ENCODE data around the gene CASKIN1.

The CASKIN1 gene

DNA sequence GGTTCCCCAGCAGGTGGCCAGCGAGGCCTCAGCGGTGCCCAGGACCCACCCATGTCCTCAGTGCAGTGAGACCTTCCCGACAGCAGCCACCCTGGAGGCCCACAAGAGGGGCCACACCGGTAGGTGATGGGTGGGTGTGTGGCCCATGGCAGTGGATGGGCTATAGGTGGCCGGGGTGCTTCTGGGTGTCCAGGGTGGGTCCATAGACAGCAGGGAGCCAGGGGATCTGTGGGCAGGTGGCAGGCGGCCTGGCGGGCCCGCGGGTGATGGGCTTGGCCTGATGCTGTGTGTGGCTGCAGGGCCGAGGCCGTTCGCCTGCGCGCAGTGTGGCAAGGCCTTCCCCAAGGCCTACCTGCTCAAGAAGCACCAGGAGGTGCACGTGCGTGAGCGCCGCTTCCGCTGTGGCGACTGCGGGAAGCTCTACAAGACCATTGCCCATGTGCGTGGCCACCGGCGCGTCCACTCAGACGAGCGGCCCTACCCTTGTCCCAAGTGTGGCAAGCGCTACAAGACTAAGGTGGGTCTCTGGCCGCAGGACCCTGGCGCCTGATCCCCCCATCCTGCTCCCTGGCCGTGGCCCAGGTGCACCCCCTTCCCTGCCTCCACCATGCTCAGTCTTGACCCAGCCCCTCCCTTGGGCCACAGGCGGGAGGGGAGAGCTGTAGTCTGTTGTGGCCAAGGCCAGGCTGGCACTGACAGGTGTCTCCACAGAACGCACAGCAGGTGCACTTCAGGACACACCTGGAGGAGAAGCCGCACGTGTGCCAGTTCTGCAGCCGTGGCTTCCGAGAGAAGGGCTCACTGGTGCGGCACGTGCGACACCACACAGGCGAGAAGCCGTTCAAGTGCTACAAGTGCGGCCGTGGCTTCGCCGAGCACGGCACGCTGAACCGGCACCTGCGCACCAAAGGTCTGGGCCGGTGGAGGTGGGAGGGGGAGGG, 37.7 kb upstream of the CASKIN1 start:
- peak overlapping the region; percentile 31; the same call in 1 of the 2 replicates for H3K27ac ChIP-seq
- H3K9me3 ChIP-seq (ENCODE audit: severe bottlenecking), result no peaks in the 10 kb centered on the region
- no peak for TF ChIP-seq CTCF (IDR thresholded peaks at IDR 0.05; ENCODE audit: low read depth, low read length)
- peaks cover 93% of the 10 kb centered on the region for H3K36me3 ChIP-seq
- no peaks in the 10 kb centered on the region for H3K27me3 ChIP-seq (ENCODE audit: insufficient read depth, low read depth, severe bottlenecking)
- DNase-seq, result no peak
- H3K4me3 ChIP-seq (ENCODE audit: low read depth, low read length), result no peak overlapping the region

DNA sequence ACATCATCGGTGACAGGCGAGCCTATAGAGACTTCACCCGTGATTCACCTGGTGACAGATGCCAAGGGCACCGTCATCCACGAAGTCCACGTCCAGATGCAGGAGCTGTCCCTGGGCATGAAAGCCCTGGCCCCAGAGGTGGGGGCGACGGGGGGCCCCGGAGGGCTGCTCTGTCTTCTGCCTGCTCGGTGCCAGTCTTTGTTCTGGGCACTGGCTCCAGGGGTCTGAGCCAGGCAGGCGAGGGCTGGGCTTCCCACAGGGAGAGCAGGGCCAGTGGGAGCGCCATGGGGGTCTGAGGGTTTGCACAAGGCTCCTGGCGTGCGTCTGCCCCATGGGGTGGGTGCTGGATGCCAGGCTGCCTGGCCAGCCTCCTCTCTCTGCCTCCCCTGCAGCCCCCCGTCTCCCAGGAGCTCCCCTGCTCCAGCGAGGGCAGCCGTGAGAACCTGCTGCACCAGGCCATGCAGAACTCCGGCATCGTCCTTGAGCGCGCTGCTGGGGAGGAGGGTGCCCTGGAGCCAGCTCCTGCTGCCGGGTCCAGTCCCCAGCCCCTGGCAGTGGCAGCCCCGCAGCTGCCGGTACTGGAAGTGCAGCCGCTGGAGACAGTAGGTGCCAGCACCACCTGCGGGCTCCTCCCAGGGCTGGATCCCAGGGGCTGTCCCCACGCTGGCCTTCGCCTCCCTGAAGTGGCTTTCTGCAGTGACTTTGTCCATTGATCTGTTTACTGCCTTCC, 36.8 kb upstream of the CASKIN1 start:
- peaks cover 95% of the 10 kb centered on the region for H3K36me3 ChIP-seq
- H3K4me3 ChIP-seq (ENCODE audit: low read depth, low read length), result no peak overlapping the region
- peak overlapping the region; percentile 31; the same call in 1 of the 2 replicates for H3K27ac ChIP-seq
- H3K27me3 ChIP-seq (ENCODE audit: insufficient read depth, low read depth, severe bottlenecking), result no peaks in the 10 kb centered on the region
- H3K9me3 ChIP-seq (ENCODE audit: severe bottlenecking), result no peaks in the 10 kb centered on the region
- no peak for TF ChIP-seq CTCF (IDR thresholded peaks at IDR 0.05; ENCODE audit: low read depth, low read length)
- DNase-seq, result no peak

DNA sequence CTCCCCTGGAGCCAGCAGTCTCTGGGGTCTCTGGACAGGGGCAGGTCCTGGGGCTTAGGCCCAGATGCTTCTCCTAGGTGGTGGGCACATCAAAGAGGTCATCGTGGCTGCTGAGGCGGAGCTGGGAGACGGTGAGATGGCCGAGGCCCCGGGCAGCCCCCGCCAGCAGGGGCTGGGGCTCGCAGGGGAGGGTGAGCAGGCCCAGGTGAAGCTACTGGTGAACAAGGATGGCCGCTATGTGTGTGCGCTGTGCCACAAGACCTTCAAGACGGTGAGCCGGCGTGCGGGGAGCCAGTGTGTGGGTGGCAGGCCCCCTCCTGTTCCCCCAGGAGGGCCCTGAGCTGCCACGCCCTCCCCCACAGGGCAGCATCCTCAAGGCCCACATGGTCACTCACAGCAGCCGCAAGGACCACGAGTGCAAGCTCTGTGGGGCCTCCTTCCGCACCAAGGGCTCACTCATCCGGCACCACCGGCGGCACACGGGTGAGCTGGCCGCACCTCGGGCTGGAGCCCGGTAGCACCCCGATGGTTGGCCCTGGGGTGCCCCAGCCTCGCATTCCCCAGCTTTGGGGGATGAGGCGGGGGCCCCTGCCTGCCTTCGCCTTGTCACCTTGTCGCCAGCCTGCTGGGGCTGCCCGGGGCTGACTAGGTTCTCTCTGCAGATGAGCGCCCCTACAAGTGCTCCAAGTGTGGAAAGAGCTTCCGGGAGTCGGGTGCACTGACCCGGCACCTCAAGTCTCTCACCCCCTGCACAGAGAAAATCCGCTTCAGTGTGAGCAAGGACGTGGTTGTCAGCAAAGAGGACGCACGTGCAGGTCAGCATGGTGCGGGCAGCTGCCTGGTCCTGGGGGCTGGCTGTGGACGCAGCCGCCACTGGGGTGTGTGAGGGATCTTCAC, 35.9 kb upstream of the CASKIN1 start:
- no peaks in the 10 kb centered on the region for H3K27me3 ChIP-seq (ENCODE audit: insufficient read depth, low read depth, severe bottlenecking)
- no peak overlapping the region for H3K4me3 ChIP-seq (ENCODE audit: low read depth, low read length)
- no peak overlapping the region; the same call in 1 of the 2 replicates for H3K27ac ChIP-seq
- no peak for TF ChIP-seq CTCF (IDR thresholded peaks at IDR 0.05; ENCODE audit: low read depth, low read length)
- H3K9me3 ChIP-seq (ENCODE audit: severe bottlenecking), result no peaks in the 10 kb centered on the region
- no peak for DNase-seq
- H3K36me3 ChIP-seq, result peaks cover 92% of the 10 kb centered on the region

DNA sequence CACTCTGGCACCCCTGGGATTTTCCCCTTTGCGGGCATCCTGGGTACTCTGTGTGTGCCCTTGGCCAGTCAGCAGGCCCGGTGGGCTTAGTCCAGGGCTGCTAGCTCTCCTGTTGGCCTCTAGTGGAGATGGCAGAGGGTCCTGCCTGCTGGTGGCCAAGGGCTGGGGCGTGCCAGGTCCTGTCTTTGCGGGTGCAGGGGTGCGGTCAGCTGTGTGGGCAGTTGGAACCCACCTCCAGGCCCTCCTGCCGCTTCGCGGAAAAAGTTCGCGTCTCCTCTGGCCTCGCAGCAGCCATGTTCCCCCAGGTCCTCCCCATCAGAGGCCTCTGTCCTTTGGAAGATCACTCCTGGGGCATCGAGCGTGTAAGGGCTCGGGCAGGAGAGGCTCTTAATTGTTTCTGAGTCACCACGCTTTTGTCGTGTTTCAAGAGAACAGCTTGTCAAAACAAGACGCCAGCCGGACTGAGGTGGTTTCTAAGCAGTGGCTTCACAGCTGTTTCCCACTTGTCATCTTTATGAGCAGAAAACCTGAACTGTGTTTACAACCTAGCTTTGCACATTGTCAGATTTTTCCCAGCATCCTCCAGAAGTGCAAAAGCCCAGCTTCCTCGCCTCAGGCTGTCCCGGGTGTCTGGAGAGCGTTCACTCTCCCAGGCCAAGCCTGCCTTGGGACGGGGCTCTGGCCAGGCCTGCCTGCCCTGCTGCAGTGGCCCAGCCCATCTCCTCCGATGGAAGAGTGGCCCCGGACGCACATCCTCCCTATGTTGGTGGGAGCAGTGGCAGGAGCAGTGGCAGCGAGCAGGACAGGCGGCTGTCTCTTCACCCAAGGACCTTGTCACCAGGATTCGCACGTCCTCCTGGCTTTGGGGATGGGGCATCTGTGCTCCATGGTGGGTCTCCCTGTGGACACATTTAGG, 34.9 kb upstream of the CASKIN1 start:
- H3K4me3 ChIP-seq (ENCODE audit: low read depth, low read length), result no peak overlapping the region
- DNase-seq, result no peak
- 0 out of 2 replicates have a peak overlapping the region, but pooled peaks have one; percentile 0 for H3K27ac ChIP-seq
- TF ChIP-seq CTCF (IDR thresholded peaks at IDR 0.05; ENCODE audit: low read depth, low read length), result no peak
- H3K36me3 ChIP-seq, result peaks cover 94% of the 10 kb centered on the region
- H3K9me3 ChIP-seq (ENCODE audit: severe bottlenecking), result no peaks in the 10 kb centered on the region
- H3K27me3 ChIP-seq (ENCODE audit: insufficient read depth, low read depth, severe bottlenecking), result no peaks in the 10 kb centered on the region

DNA sequence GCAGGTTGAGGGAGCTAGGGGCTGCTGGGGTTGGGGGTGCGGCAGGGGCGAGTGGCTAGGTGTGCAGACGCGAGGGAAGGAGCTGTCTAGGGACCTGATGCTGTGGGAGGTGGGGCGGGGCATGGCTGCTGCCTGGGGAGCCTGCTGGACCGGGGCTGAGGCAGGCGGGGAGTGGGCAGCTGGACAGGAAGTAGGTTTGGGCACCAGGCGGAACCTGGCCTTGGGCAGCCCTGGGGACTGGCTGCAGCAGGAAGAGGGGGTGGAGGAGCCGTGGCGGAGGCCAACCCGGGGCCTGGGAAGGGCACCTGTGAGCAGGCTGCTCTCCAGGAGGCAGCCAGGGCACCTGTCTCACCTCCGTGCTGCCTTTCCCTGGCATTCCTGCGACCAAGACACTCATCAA, 34.0 kb upstream of the CASKIN1 start:
- DNase-seq, result no peak
- H3K9me3 ChIP-seq (ENCODE audit: severe bottlenecking), result no peaks in the 10 kb centered on the region
- TF ChIP-seq CTCF (IDR thresholded peaks at IDR 0.05; ENCODE audit: low read depth, low read length), result no peak
- no peaks in the 10 kb centered on the region for H3K27me3 ChIP-seq (ENCODE audit: insufficient read depth, low read depth, severe bottlenecking)
- no peak overlapping the region for H3K27ac ChIP-seq
- H3K36me3 ChIP-seq, result peaks cover 88% of the 10 kb centered on the region
- H3K4me3 ChIP-seq (ENCODE audit: low read depth, low read length), result no peak overlapping the region
